ENCODE measurements around the gene TRIB2.

Gene TRIB2

GRCh38 chr2:12720754-12721378 lies 4.1 kb downstream of the TRIB2 start:
- no peak for DNase-seq (ENCODE audit: low read depth)

- no peak for DNase-seq (ENCODE audit: low read depth)
Observed at GRCh38 chr2:12721566-12722446, 5.1 kb downstream of the TRIB2 start.

- no peak for DNase-seq (ENCODE audit: low read depth)
Observed at GRCh38 chr2:12722447-12723316, 5.9 kb downstream of the TRIB2 start.

DNA sequence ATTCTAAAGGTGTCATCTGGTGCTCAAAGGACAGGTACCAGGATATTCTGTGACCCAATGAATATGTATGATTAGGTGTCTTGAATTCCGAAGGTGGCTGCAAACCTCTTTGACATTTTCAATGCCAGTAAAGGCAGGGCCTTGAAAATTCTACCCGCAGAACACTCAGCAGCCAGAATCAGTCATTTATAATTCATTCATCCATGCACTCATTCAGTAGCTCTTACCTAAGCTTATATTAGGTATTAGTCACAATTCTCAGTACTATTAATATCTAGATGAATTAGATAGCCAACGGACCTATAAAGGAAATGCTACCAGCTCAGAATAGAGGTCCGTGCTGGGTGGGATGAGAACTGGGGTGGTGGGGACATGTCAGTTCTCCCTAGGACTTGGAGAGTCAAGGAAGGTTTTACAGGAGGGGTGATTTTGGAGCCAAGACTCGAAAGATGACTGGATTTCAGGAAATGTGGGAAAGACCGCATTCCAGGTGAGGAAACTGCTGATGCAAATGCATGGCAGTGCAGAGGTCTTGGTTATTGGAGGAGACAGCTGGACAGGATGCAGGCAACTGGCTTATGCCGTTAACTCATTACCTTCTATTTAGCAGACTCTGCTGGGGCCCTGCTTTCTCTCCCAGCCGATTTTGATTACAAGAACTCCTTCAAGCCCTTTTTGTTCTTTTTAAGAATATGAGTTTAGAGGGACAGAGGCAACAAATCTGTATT lies 7.2 kb downstream of the TRIB2 start:
- no peak for DNase-seq (ENCODE audit: low read depth)

- DNase-seq (ENCODE audit: low read depth), result no peak
Observed at GRCh38 chr2:12725233-12726187, 8.8 kb downstream of the TRIB2 start.

GRCh38 chr2:12726271-12726670 lies 9.5 kb downstream of the TRIB2 start:
- DNase-seq (ENCODE audit: low read depth), result no peak

GRCh38 chr2:12727065-12727464 lies 10.3 kb downstream of the TRIB2 start:
- DNase-seq (ENCODE audit: low read depth), result no peak

- no peak for DNase-seq (ENCODE audit: low read depth)
Observed at GRCh38 chr2:12727641-12728040, 10.9 kb downstream of the TRIB2 start.

GRCh38 chr2:12728221-12728777 lies 11.6 kb downstream of the TRIB2 start:
- DNase-seq (ENCODE audit: low read depth), result no peak

DNA sequence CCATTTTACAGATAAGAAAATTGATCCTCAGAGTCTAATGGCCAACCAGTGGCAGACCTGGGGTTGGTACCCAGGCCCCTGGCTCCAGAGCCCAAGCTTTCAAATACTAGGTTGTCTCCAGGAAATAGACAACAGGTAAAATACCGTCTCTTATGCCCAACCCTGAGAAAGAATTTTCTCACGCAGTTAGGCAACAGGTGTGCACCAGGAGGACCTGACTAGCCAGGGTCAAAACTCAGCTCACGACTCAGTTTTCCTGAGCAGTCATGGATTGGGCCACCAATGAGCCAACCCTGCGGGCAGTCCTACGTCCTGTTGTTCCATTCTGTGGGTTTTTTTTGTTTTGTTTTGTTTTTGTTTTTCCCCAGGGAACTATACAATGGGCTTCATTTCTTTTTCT lies 13.5 kb downstream of the TRIB2 start:
- DNase-seq (ENCODE audit: low read depth), result no peak

DNA sequence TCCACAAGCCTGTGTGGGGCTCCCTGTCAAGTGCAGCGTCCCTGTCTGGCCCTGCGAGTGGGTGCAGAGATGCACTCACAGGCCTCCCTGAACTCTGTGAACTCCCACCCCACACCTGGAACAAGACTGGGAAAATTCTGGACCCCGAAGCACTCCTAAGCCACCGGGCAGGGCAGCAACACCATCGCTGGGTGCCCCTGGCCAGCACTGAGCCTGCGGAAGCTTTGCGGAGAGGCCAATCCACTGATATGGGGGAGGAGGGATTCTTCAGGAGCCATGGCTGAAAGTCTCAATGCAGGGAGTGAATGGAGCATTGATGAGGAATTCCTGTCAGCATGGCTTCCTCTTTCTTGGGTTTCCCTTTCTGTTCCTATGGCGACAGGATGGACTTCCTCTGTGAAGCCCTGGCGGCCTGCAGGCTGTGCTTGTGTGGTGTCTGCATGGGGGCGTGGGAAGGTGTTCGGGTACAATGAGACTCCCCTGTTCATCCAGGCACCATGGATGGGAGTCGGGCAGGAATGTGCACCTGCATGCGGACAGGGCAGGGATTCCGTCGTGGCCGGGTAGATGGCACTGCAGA lies 15.1 kb downstream of the TRIB2 start:
- DNase-seq (ENCODE audit: low read depth), result no peak

- DNase-seq (ENCODE audit: low read depth), result no peak
Observed at GRCh38 chr2:12732651-12733050, 15.9 kb downstream of the TRIB2 start.

GRCh38 chr2:12733846-12734245 lies 17.1 kb downstream of the TRIB2 start:
- DNase-seq (ENCODE audit: low read depth), result no peak

GRCh38 chr2:12734914-12735654 lies 18.3 kb downstream of the TRIB2 start:
- DNase-seq (ENCODE audit: low read depth), result no peak

DNA sequence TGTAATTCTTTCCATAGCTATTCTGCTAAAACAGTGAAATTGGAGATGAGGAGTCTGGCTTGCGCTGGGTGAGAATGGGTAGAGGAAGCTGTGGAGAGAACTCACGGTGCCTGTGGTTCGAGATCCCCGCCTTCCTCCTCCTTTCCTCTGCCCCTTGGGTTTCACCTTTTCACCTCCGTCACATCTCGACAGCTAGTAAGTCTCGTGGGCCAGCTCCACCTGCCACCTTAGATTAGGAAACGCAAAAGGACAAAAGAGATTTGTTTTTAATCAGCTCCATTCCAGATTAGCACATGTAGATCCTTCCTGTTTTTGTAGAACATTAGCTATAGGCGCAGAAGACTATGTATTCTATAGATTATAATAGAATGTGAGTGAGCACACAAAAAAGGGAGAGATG lies 20.6 kb downstream of the TRIB2 start:
- no peak for DNase-seq (ENCODE audit: low read depth)

DNA sequence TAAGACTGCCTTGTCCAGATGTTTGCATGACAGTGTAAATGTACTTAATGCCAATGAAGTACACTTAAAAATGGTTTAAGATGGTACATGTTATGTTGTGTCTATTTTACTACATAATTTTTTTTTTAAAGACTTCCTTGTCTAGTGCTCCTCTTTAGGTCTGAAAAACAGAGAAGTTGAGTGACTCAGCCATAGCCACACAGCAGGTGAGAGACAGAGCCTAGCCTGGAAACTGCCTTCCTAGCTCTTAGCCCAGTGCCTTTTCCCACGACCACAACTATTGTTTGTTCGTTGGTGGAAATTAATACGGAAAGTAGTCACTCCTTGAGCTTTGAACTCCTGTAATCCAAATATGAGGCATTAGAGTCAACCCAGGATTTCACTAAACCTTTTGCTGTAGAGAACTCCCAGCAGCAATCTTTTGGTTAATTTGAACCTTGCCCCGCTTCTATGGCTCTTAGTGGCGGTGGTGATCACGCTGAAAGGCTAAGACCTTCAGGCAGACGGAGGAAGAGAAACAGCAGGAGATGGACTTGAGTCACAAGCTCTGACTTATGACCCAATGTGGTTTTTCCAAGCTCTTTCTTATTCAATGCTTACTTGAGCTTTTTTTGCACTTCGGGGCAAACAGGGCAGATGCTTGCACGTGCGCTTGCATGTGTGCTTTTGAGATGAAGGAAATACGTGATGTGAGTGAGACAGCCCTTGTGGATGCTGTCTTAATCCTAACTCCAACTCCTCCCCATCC lies 21.2 kb downstream of the TRIB2 start:
- DNase-seq (ENCODE audit: low read depth), result no peak

- no peak for DNase-seq (ENCODE audit: low read depth)
Observed at GRCh38 chr2:12739721-12740254, 23.1 kb downstream of the TRIB2 start.

DNA sequence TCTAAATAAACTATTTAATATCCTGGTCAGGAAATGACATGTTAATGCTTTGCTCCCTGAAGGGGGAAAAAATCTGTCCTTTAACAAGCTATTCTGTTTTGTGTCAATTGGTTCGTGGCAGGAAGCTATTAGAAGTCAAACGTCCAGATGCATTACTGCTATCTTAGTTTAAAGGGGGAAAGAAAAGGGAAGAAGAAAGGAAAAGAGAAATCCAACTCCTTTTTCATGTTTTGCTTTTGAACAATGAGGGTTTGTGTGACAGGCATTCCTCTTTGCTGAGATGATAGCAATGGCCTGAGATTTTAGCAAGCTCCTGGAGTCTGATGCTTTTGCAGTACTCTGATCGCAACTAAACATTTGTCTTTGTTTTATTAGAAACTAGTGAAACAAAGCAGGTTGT lies 24.6 kb downstream of the TRIB2 start:
- no peak for DNase-seq (ENCODE audit: low read depth)

Measured in activated T-cell treated with anti-CD3 and anti-CD28 coated beads for 24 hours (primary cell).